ENCODE measurements around the gene NRG4. TPM values are rescaled to one million over a fixed set of nuclear protein-coding genes. Genes with fewer than 3 reads are reported as not detected.

The NRG4 gene
- total and polyA plus RNA-seq, 9 of the 15 experiments (the other 6 are each of a cell fraction or from before 2014, with no cell fraction given): 0.33 to 2.5 (median 0.76) TPM

DNA sequence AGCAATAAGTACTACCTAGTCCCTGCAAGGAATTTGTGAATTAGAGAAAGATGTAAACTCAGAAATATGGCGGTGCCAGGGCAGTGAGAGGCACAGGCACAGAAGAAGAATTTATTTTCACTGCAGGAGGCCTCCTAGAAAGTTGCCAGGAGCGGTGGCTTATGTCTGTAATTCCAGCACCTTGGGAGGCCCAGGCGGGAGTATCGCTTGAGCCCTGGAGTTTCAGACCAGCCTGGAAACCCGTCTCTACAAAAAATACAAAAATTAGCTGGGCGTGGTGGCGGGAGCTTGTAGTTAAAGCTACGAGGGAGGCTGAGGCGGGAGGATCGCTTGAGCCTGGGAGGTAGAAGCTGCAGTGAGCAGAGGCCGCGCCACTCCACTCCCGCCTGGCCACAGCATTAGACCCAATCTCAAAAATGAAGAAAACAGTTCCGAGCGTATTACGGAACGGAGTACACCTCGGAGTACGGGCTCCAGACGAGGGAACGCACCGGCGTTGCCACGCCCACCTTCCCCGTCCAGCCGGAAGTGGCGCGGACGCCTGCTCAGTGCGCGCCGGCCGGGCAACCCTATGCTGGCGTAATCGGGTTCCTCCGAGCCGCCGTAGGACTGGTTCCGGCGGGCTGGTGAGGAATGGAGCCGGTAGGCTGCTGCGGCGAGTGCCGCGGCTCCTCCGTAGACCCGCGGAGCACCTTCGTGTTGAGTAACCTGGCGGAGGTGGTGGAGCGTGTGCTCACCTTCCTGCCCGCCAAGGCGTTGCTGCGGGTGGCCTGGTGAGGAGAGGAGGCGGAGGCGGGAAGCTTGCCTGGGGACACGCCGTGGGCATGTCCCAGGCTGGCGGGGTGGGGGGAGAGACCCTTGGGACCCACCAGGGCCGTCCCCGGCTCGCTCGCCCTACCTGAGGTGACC is 108.6 kb downstream of the NRG4 start, which contains the start of gene FBXO22 (continued):
- TF ChIP-seq, protein P1, sequence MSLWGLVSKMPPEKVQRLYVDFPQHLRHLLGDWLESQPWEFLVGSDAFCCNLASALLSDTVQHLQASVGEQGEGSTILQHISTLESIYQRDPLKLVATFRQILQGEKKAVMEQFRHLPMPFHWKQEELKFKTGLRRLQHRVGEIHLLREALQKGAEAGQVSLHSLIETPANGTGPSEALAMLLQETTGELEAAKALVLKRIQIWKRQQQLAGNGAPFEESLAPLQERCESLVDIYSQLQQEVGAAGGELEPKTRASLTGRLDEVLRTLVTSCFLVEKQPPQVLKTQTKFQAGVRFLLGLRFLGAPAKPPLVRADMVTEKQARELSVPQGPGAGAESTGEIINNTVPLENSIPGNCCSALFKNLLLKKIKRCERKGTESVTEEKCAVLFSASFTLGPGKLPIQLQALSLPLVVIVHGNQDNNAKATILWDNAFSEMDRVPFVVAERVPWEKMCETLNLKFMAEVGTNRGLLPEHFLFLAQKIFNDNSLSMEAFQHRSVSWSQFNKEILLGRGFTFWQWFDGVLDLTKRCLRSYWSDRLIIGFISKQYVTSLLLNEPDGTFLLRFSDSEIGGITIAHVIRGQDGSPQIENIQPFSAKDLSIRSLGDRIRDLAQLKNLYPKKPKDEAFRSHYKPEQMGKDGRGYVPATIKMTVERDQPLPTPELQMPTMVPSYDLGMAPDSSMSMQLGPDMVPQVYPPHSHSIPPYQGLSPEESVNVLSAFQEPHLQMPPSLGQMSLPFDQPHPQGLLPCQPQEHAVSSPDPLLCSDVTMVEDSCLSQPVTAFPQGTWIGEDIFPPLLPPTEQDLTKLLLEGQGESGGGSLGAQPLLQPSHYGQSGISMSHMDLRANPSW (CRISPR knock-in tag; IDR thresholded peaks at IDR 0.05): no peak
- TF ChIP-seq SAFB2 (IDR thresholded peaks at IDR 0.05; ENCODE audit: borderline replicate concordance, low read depth, low read length, severe bottlenecking): no peak
- TF ChIP-seq ZNF41 (CRISPR knock-in tag; conservative IDR thresholded peaks at IDR 0.05): no peak
- TF ChIP-seq SP1 (CRISPR knock-in tag; IDR thresholded peaks at IDR 0.05): peak; percentile 95
- TF ChIP-seq, protein P2, sequence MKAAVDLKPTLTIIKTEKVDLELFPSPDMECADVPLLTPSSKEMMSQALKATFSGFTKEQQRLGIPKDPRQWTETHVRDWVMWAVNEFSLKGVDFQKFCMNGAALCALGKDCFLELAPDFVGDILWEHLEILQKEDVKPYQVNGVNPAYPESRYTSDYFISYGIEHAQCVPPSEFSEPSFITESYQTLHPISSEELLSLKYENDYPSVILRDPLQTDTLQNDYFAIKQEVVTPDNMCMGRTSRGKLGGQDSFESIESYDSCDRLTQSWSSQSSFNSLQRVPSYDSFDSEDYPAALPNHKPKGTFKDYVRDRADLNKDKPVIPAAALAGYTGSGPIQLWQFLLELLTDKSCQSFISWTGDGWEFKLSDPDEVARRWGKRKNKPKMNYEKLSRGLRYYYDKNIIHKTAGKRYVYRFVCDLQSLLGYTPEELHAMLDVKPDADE (conservative IDR thresholded peaks at IDR 0.05; ENCODE audit: control insufficient read depth, low read depth, low read length): peak; percentile 74
- TF ChIP-seq ZNF507 (tag; conservative IDR thresholded peaks at IDR 0.05): no peak
- TF ChIP-seq CHD4 (IDR thresholded peaks at IDR 0.05; ENCODE audit: insufficient read depth, insufficient replicate concordance, low read depth, low read length, poor library complexity, severe bottlenecking): no peak
- peak; percentile 86 for TF ChIP-seq POLR2B (IDR thresholded peaks at IDR 0.05; ENCODE audit: low read depth, partially characterized antibody)
- no peak for TF ChIP-seq ESRRB (CRISPR knock-in tag; IDR thresholded peaks at IDR 0.05; ENCODE audit: borderline replicate concordance)
- TF ChIP-seq POLR2H (tag; IDR thresholded peaks at IDR 0.05; ENCODE audit: low read depth): peak; percentile 74
- TF ChIP-seq, protein P3, sequence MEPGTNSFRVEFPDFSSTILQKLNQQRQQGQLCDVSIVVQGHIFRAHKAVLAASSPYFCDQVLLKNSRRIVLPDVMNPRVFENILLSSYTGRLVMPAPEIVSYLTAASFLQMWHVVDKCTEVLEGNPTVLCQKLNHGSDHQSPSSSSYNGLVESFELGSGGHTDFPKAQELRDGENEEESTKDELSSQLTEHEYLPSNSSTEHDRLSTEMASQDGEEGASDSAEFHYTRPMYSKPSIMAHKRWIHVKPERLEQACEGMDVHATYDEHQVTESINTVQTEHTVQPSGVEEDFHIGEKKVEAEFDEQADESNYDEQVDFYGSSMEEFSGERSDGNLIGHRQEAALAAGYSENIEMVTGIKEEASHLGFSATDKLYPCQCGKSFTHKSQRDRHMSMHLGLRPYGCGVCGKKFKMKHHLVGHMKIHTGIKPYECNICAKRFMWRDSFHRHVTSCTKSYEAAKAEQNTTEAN (CRISPR knock-in tag; IDR thresholded peaks at IDR 0.05): no peak
- TF ChIP-seq BCOR (IDR thresholded peaks at IDR 0.05): no peak; the same call in 1 of the 2 replicates
- TF ChIP-seq TAF15 (IDR thresholded peaks at IDR 0.05; ENCODE audit: low read depth, low read length): no peak
- TF ChIP-seq CEBPG (CRISPR knock-in tag; IDR thresholded peaks at IDR 0.05): peak; percentile 80
- TF ChIP-seq CEBPG (tag; conservative IDR thresholded peaks at IDR 0.05 in 1 of 2, IDR thresholded peaks at IDR 0.05 in 1 of 2): peak in 1 of 2 experiments; percentile 60; a peak in 1 of 4 replicates
- no peak for TF ChIP-seq CHD2 (IDR thresholded peaks at IDR 0.05; ENCODE audit: low read depth, low read length)
- TF ChIP-seq ZBTB7A (IDR thresholded peaks at IDR 0.05; ENCODE audit: borderline replicate concordance, control insufficient read depth, low read depth, low read length): peak; percentile 76; the same call in 1 of the 2 replicates
- no peak for TF ChIP-seq ZNF707 (CRISPR knock-in tag; conservative IDR thresholded peaks at IDR 0.05)
- TF ChIP-seq BCL6 (CRISPR knock-in tag; IDR thresholded peaks at IDR 0.05): no peak
- no peak for TF ChIP-seq NFATC3 (IDR thresholded peaks at IDR 0.05)
- no peak for TF ChIP-seq HIVEP1 (CRISPR knock-in tag; IDR thresholded peaks at IDR 0.05)
